SK-N-MC (cell line): ENCODE data around the gene GNAT2.

Source experiments
- DNase-seq: peaks from one replicate; pipeline ENCODE4 v3.0.0-alpha.2; 2011; ENCODE audit warnings: low read depth, low spot score
- H3K27ac ChIP-seq: fragments of 200-600 bp; sonication (generic); 2 replicates; pipeline ENCODE4 v1.5.1; 2016; ENCODE audit warnings: mixed run types
- H3K36me3 ChIP-seq: fragments of 200-600 bp; sonication (generic); 2 replicates; pipeline ENCODE4 v1.6.1; 2017; ENCODE audit warnings: antibody characterized with exemption, low read length, mixed read lengths; ENCODE audit not compliant: insufficient read depth
- H3K4me3 ChIP-seq: fragments of 200-600 bp; sonication (generic); 2 replicates; pipeline ENCODE4 v1.5.1; 2016
- H3K9ac ChIP-seq: fragments of 200-600 bp; sonication (generic); 2 replicates; pipeline ENCODE4 v1.8.0; 2017; ENCODE audit warnings: mixed run types, mixed read lengths; ENCODE audit not compliant: insufficient read length
- H3K9me3 ChIP-seq: fragments of 200-600 bp; sonication (generic); 2 replicates; pipeline ENCODE4 v1.6.1; 2017; ENCODE audit warnings: low read depth, mild to moderate bottlenecking, antibody characterized with exemption, low read length, moderate library complexity, mixed read lengths
- POLR2AphosphoS5 ChIP-seq: IDR thresholded peaks from 2 replicates; pipeline ENCODE4 v1.6.1; 2012; ENCODE audit warnings: mild to moderate bottlenecking, low read depth, low read length, borderline replicate concordance

GNAT2 gene

DNA sequence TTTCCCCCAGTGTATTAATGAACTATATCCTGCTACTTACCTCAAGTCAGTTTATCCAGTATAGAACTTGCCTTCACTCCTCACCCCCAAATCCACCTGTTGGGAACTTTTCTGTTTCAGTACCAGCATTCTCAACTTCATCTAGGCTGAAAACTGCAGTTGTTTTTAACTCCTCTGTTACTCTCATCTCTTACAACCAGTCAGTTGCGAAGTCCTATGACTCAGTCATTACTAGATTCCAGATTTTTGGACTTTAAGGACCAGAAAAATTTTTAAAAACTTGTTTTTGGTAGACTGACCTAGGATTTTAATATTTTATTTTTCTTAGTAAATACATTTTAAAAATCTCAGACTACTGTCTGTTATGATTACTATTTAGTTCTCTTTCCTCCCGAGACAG lies 62.9 kb downstream of the GNAT2 start:
- no peak overlapping the region for H3K27ac ChIP-seq

More for the DNA sequence above, 62.9 kb downstream of the GNAT2 start:
- DNase-seq: no peak
- Histone ChIP-seq H3K36me3 (no peaks in the 10 kb centered on the region; the same call in 1 of the 2 replicates), H3K9me3 (no peaks in the 10 kb centered on the region), H3K4me3 (no peak overlapping the region), H3K9ac (no peak overlapping the region)
- TF ChIP-seq POLR2AphosphoS5: no peak
